ENCODE data around the gene ATAD3C.
A peak's percentile ranks its signal among the peaks of the same experiment; 100 is the strongest.

ATAD3C gene

DNA sequence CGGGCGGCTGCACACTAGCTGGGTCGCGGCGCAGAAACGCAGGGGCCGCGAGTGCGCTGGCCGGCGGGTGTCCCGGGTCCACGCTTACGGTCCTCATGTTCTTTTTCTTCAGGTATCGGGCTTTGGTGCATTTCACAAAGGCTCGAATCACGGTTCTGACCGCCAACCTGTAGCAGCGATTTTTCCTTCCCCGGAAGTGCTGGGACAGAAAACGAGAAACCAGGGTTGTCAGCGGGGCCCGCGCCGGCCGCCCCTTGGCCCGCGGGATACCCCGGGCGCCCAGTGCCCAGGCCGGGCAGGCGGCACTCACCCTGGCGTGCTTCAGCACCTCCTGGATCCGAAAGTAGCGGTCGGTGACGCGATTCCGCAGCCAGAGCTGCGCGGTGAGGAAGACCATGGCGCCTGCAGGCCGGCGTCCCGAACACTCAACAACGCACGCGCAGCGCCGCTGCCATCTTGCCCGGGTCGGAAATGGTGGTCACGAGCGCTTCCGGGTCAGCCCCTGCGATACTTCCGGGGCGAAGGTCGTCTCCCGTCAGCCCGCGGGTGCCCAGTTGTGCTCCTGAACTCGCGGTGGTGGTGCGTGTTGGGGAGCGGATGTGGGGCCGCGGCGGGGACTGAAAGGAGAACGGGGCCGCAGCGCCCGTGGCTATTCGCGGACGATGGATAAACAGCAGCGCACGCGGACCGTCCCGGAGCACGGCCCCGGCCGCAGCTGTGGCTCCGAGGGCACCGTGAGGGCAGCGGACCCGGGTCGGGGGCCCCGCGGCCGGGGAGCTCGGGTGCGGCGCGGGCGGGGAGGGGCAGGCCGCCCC is 42.5 kb upstream of the ATAD3C start, which contains the start of gene MRPL20:
Gene MRPL20 (minus strand): TSS at position 473 of the 815 bp plus-strand sequence. CDS start 76 bp downstream, at position 397.
- Histone ChIP-seq H3K4me1 (ENCODE audit: control insufficient read depth, insufficient read depth, low read length) (no peaks in the 10 kb centered on the region), H3K36me3 (ENCODE audit: control insufficient read depth in 2 of 2, insufficient read depth in 1 of 2, low read length in 2 of 2) (peaks cover 19 to 59% of the 10 kb centered on the region in 2 experiments; a peak in 2 of 3 replicates), H3K4me3 (ENCODE audit: low read depth, low read length) (peak within 1 kb of the TSS; percentile 84), H3K9me3 (ENCODE audit: control insufficient read depth, insufficient read depth, low read depth, low read length) (no peaks in the 10 kb centered on the region), H3K27ac (ENCODE audit: extremely low read depth, low read depth, low read length) (peak within 1 kb of the TSS; percentile 87)
- ChIA-PET CTCF (interaction anchor here (0.6 to 2.8 kb wide), 7 partner anchors 26 to 63 kb away, joined by 3 to 14 read pairs (median 3); no protein-coding TSS in a partner anchor), POLR2A (interaction anchor here (0.6 to 2.2 kb wide), 7 partner anchors 8 to 159 kb away, joined by 3 to 18 read pairs (median 4); partner anchors contain the start of genes AURKAIP1 and CCNL2)
- TF ChIP-seq KLF16 (tag by site-specific recombination; IDR thresholded peaks at IDR 0.05) (peak; percentile 79), ZNF664 (tag by site-specific recombination; IDR thresholded peaks at IDR 0.05) (no peak), ZXDB (tag by site-specific recombination; IDR thresholded peaks at IDR 0.05) (peak; percentile 92), ZFHX2 (tag by site-specific recombination; conservative IDR thresholded peaks at IDR 0.05) (0 out of 2 replicates have a peak, but pooled peaks have one; percentile 4), ZNF529 (tag by site-specific recombination; IDR thresholded peaks at IDR 0.05; ENCODE audit: insufficient replicate concordance) (no peak), KLF8 (tag by site-specific recombination; IDR thresholded peaks at IDR 0.05) (peak; percentile 66; the same call in 1 of the 2 replicates), WT1 (tag by site-specific recombination; IDR thresholded peaks at IDR 0.05) (no peak; the same call in 1 of the 2 replicates), ZNF324 (tag by site-specific recombination; IDR thresholded peaks at IDR 0.05) (peak; percentile 63; the same call in 1 of the 2 replicates), ZNF561 (tag by site-specific recombination; IDR thresholded peaks at IDR 0.05; ENCODE audit: borderline replicate concordance) (peak; percentile 53; the same call in 1 of the 2 replicates), OVOL3 (tag by site-specific recombination; IDR thresholded peaks at IDR 0.05) (no peak), ZBTB17 (tag by site-specific recombination; IDR thresholded peaks at IDR 0.05) (peak; percentile 11; the same call in 1 of the 2 replicates), BCL11B (tag by site-specific recombination; IDR thresholded peaks at IDR 0.05; ENCODE audit: low read depth) (0 out of 2 replicates have a peak, but pooled peaks have one; percentile 23), ZNF2 (tag by site-specific recombination; IDR thresholded peaks at IDR 0.05) (peak; percentile 82; the same call in 1 of the 2 replicates), SETDB1 (IDR thresholded peaks at IDR 0.05; ENCODE audit: insufficient read length, low read length) (no peak), ZNF335 (tag by site-specific recombination; conservative IDR thresholded peaks at IDR 0.05) (peak; percentile 96), ZNF544 (tag by site-specific recombination; IDR thresholded peaks at IDR 0.05) (no peak), SP7 (tag by site-specific recombination; IDR thresholded peaks at IDR 0.05) (peak; percentile 57; the same call in 1 of the 2 replicates), ZNF433 (tag by site-specific recombination; IDR thresholded peaks at IDR 0.05; ENCODE audit: low read depth) (no peak), KLF1 (tag by site-specific recombination; IDR thresholded peaks at IDR 0.05) (peak; percentile 20), YY1 (tag by site-specific recombination; IDR thresholded peaks at IDR 0.05) (peak; percentile 98), ZBTB20 (tag by site-specific recombination; IDR thresholded peaks at IDR 0.05) (peak; percentile 66), ZNF169 (tag by site-specific recombination; IDR thresholded peaks at IDR 0.05) (no peak)
- TF ChIP-seq, protein P1, sequence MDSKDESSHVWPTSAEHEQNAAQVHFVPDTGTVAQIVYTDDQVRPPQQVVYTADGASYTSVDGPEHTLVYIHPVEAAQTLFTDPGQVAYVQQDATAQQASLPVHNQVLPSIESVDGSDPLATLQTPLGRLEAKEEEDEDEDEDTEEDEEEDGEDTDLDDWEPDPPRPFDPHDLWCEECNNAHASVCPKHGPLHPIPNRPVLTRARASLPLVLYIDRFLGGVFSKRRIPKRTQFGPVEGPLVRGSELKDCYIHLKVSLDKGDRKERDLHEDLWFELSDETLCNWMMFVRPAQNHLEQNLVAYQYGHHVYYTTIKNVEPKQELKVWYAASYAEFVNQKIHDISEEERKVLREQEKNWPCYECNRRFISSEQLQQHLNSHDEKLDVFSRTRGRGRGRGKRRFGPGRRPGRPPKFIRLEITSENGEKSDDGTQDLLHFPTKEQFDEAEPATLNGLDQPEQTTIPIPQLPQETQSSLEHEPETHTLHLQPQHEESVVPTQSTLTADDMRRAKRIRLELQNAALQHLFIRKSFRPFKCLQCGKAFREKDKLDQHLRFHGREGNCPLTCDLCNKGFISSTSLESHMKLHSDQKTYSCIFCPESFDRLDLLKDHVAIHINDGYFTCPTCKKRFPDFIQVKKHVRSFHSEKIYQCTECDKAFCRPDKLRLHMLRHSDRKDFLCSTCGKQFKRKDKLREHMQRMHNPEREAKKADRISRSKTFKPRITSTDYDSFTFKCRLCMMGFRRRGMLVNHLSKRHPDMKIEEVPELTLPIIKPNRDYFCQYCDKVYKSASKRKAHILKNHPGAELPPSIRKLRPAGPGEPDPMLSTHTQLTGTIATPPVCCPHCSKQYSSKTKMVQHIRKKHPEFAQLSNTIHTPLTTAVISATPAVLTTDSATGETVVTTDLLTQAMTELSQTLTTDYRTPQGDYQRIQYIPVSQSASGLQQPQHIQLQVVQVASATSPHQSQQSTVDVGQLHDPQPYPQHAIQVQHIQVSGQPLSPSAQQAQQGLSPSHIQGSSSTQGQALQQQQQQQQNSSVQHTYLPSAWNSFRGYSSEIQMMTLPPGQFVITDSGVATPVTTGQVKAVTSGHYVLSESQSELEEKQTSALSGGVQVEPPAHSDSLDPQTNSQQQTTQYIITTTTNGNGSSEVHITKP (tag by site-specific recombination; IDR thresholded peaks at IDR 0.05) = 0 out of 2 replicates have a peak, but pooled peaks have one; percentile 9
- TF ChIP-seq, protein P2, sequence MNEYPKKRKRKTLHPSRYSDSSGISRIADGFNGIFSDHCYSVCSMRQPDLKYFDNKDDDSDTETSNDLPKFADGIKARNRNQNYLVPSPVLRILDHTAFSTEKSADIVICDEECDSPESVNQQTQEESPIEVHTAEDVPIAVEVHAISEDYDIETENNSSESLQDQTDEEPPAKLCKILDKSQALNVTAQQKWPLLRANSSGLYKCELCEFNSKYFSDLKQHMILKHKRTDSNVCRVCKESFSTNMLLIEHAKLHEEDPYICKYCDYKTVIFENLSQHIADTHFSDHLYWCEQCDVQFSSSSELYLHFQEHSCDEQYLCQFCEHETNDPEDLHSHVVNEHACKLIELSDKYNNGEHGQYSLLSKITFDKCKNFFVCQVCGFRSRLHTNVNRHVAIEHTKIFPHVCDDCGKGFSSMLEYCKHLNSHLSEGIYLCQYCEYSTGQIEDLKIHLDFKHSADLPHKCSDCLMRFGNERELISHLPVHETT (tag by site-specific recombination; IDR thresholded peaks at IDR 0.05) = peak; percentile 89
- TF ChIP-seq, protein P3, sequence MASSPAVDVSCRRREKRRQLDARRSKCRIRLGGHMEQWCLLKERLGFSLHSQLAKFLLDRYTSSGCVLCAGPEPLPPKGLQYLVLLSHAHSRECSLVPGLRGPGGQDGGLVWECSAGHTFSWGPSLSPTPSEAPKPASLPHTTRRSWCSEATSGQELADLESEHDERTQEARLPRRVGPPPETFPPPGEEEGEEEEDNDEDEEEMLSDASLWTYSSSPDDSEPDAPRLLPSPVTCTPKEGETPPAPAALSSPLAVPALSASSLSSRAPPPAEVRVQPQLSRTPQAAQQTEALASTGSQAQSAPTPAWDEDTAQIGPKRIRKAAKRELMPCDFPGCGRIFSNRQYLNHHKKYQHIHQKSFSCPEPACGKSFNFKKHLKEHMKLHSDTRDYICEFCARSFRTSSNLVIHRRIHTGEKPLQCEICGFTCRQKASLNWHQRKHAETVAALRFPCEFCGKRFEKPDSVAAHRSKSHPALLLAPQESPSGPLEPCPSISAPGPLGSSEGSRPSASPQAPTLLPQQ (tag by site-specific recombination; IDR thresholded peaks at IDR 0.05) = peak; percentile 74
- TF ChIP-seq, protein P4, sequence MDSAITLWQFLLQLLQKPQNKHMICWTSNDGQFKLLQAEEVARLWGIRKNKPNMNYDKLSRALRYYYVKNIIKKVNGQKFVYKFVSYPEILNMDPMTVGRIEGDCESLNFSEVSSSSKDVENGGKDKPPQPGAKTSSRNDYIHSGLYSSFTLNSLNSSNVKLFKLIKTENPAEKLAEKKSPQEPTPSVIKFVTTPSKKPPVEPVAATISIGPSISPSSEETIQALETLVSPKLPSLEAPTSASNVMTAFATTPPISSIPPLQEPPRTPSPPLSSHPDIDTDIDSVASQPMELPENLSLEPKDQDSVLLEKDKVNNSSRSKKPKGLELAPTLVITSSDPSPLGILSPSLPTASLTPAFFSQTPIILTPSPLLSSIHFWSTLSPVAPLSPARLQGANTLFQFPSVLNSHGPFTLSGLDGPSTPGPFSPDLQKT (IDR thresholded peaks at IDR 0.05; ENCODE audit: borderline replicate concordance, low read depth, low read length) = peak; percentile 83; the same call in 1 of the 2 replicates
- TF ChIP-seq, protein P5, sequence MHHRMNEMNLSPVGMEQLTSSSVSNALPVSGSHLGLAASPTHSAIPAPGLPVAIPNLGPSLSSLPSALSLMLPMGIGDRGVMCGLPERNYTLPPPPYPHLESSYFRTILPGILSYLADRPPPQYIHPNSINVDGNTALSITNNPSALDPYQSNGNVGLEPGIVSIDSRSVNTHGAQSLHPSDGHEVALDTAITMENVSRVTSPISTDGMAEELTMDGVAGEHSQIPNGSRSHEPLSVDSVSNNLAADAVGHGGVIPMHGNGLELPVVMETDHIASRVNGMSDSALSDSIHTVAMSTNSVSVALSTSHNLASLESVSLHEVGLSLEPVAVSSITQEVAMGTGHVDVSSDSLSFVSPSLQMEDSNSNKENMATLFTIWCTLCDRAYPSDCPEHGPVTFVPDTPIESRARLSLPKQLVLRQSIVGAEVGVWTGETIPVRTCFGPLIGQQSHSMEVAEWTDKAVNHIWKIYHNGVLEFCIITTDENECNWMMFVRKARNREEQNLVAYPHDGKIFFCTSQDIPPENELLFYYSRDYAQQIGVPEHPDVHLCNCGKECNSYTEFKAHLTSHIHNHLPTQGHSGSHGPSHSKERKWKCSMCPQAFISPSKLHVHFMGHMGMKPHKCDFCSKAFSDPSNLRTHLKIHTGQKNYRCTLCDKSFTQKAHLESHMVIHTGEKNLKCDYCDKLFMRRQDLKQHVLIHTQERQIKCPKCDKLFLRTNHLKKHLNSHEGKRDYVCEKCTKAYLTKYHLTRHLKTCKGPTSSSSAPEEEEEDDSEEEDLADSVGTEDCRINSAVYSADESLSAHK (tag by site-specific recombination; IDR thresholded peaks at IDR 0.05) = peak; percentile 36; the same call in 1 of the 2 replicates

Data from HEK293 (cell line).